ENCODE results near the gene YPEL1. TPM values are rescaled to one million over a fixed set of nuclear protein-coding genes. Genes with fewer than 3 reads are reported as not detected.
A peak's percentile ranks its signal among the peaks of the same experiment; 100 is the strongest.
"Not testable (repeated sequence)": the region's sequence is repeated elsewhere in the genome, so short reads cannot be mapped to it uniquely, and the experiment has no call there.

YPEL1 gene
- total and polyA plus RNA-seq, 9 donors = 12.1 to 20.7 (median 18.3) TPM

GRCh38 chr22:21754523-21754922 lies 18.9 kb upstream of the YPEL1 start:
- H3K27ac ChIP-seq (ENCODE audit: low read length) = peak overlapping the region; percentile 74
- H3K4me3 ChIP-seq (ENCODE audit: low read length) = no peak overlapping the region
- peaks cover 36% of the 10 kb centered on the region for H3K4me1 ChIP-seq (ENCODE audit: control insufficient read depth, insufficient read depth, low read length)
- WGBS (ENCODE audit: insufficient coverage) = 13% methylated on average over 3 of the region's 7 CpGs
- no peaks in the 10 kb centered on the region for H3K27me3 ChIP-seq (ENCODE audit: control insufficient read depth, insufficient read depth, low read length)
- peaks cover 25% of the 10 kb centered on the region for H3K36me3 ChIP-seq (ENCODE audit: control insufficient read depth, insufficient read depth, low read length)
- H3K9me3 ChIP-seq (replicated peaks; ENCODE audit: control insufficient read depth, low read depth, low read length) = no peaks in the 10 kb centered on the region
- DNase-seq = peak; percentile 54

- Histone ChIP-seq H3K27me3 (ENCODE audit: control insufficient read depth, insufficient read depth, low read length) (no peaks in the 10 kb centered on the region), H3K27ac (ENCODE audit: low read length) (peak overlapping the region; percentile 6), H3K9me3 (replicated peaks; ENCODE audit: control insufficient read depth, low read depth, low read length) (no peaks in the 10 kb centered on the region), H3K36me3 (ENCODE audit: control insufficient read depth, insufficient read depth, low read length) (peaks cover 16% of the 10 kb centered on the region), H3K4me3 (ENCODE audit: low read length) (no peak overlapping the region), H3K4me1 (ENCODE audit: control insufficient read depth, insufficient read depth, low read length) (peaks cover 38% of the 10 kb centered on the region)
- DNase-seq = no peak
- 55% methylated on average over 12 of the region's 14 CpGs for WGBS (ENCODE audit: insufficient coverage)
These were observed 17.9 kb upstream of the YPEL1 start for GRCh38 chr22:21753374-21754111.

GRCh38 chr22:21752276-21752675 lies 16.7 kb upstream of the YPEL1 start:
- Histone ChIP-seq H3K9me3 (replicated peaks; ENCODE audit: control insufficient read depth, low read depth, low read length) (no peaks in the 10 kb centered on the region), H3K27me3 (ENCODE audit: control insufficient read depth, insufficient read depth, low read length) (no peaks in the 10 kb centered on the region), H3K27ac (ENCODE audit: low read length) (no peak overlapping the region), H3K36me3 (ENCODE audit: control insufficient read depth, insufficient read depth, low read length) (peaks cover 8% of the 10 kb centered on the region), H3K4me1 (ENCODE audit: control insufficient read depth, insufficient read depth, low read length) (peaks cover 36% of the 10 kb centered on the region), H3K4me3 (ENCODE audit: low read length) (no peak overlapping the region)
- WGBS (ENCODE audit: insufficient coverage) = no CpG with 5 or more reads among the region's 4 CpGs
- no peak for DNase-seq

GRCh38 chr22:21745948-21746347 lies 10.4 kb upstream of the YPEL1 start:
- no peaks in the 10 kb centered on the region for H3K27me3 ChIP-seq (ENCODE audit: control insufficient read depth, insufficient read depth, low read length)
- no peak overlapping the region for H3K27ac ChIP-seq (ENCODE audit: low read length)
- 28% methylated on average over 4 of the region's 8 CpGs for WGBS (ENCODE audit: insufficient coverage)

GRCh38 chr22:21744917-21745316 lies 9.3 kb upstream of the YPEL1 start:
- H3K27ac ChIP-seq (ENCODE audit: low read length); DNase-seq; H3K4me3 ChIP-seq (ENCODE audit: low read length); H3K9me3 ChIP-seq (replicated peaks; ENCODE audit: control insufficient read depth, low read depth, low read length); H3K27me3 ChIP-seq (ENCODE audit: control insufficient read depth, insufficient read depth, low read length); H3K36me3 ChIP-seq (ENCODE audit: control insufficient read depth, insufficient read depth, low read length); H3K4me1 ChIP-seq (ENCODE audit: control insufficient read depth, insufficient read depth, low read length): not testable (repeated sequence)
- WGBS (ENCODE audit: insufficient coverage) = 96% methylated on average over 5 of the region's 6 CpGs

More at GRCh38 chr22:21745948-21746347, 10.4 kb upstream of the YPEL1 start:
- H3K9me3 ChIP-seq (replicated peaks; ENCODE audit: control insufficient read depth, low read depth, low read length) = no peaks in the 10 kb centered on the region
- no peak for DNase-seq
- H3K4me1 ChIP-seq (ENCODE audit: control insufficient read depth, insufficient read depth, low read length) = peaks cover 7% of the 10 kb centered on the region
- no peak overlapping the region for H3K4me3 ChIP-seq (ENCODE audit: low read length)
- no peaks in the 10 kb centered on the region for H3K36me3 ChIP-seq (ENCODE audit: control insufficient read depth, insufficient read depth, low read length)

GRCh38 chr22:21741790-21742189 lies 6.2 kb upstream of the YPEL1 start:
- Histone ChIP-seq H3K36me3 (ENCODE audit: control insufficient read depth, insufficient read depth, low read length) (no peaks in the 10 kb centered on the region), H3K27ac (ENCODE audit: low read length) (no peak overlapping the region), H3K27me3 (ENCODE audit: control insufficient read depth, insufficient read depth, low read length) (peaks cover under 1% of the 10 kb centered on the region), H3K9me3 (replicated peaks; ENCODE audit: control insufficient read depth, low read depth, low read length) (no peaks in the 10 kb centered on the region), H3K4me3 (ENCODE audit: low read length) (no peak overlapping the region), H3K4me1 (ENCODE audit: control insufficient read depth, insufficient read depth, low read length) (peaks cover 2% of the 10 kb centered on the region)
- 72% methylated on average over 6 of the region's 6 CpGs for WGBS (ENCODE audit: insufficient coverage)
- DNase-seq = no peak

GRCh38 chr22:21741059-21741458 lies 5.5 kb upstream of the YPEL1 start:
- WGBS (ENCODE audit: insufficient coverage) = 78% methylated on average over 10 of the region's 10 CpGs
- Histone ChIP-seq H3K36me3 (ENCODE audit: control insufficient read depth, insufficient read depth, low read length) (no peaks in the 10 kb centered on the region), H3K27ac (ENCODE audit: low read length) (no peak overlapping the region), H3K4me3 (ENCODE audit: low read length) (no peak overlapping the region), H3K9me3 (replicated peaks; ENCODE audit: control insufficient read depth, low read depth, low read length) (no peaks in the 10 kb centered on the region), H3K4me1 (ENCODE audit: control insufficient read depth, insufficient read depth, low read length) (peaks cover 5% of the 10 kb centered on the region), H3K27me3 (ENCODE audit: control insufficient read depth, insufficient read depth, low read length) (peaks cover 2% of the 10 kb centered on the region)
- no peak for DNase-seq

GRCh38 chr22:21739828-21740377 lies 4.3 kb upstream of the YPEL1 start:
- 85% methylated on average over 3 of the region's 5 CpGs for whole genome bisulfite sequencing (ENCODE audit: insufficient coverage)
- peaks cover 4% of the 10 kb centered on the region for H3K4me1 ChIP-seq (ENCODE audit: control insufficient read depth, insufficient read depth, low read length)
- no peaks in the 10 kb centered on the region for H3K9me3 ChIP-seq (replicated peaks; ENCODE audit: control insufficient read depth, low read depth, low read length)
- H3K4me3 ChIP-seq (ENCODE audit: low read length) = no peak overlapping the region
- no peak for DNase-seq
- H3K27me3 ChIP-seq (ENCODE audit: control insufficient read depth, insufficient read depth, low read length) = peaks cover 2% of the 10 kb centered on the region
- no peak overlapping the region for H3K27ac ChIP-seq (ENCODE audit: low read length)
- H3K36me3 ChIP-seq (ENCODE audit: control insufficient read depth, insufficient read depth, low read length) = no peaks in the 10 kb centered on the region

GRCh38 chr22:21738966-21739365 lies 3.4 kb upstream of the YPEL1 start:
- H3K4me1 ChIP-seq (ENCODE audit: control insufficient read depth, insufficient read depth, low read length) = peaks cover 12% of the 10 kb centered on the region
- H3K4me3 ChIP-seq (ENCODE audit: low read length) = no peak overlapping the region
- DNase-seq = no peak
- H3K36me3 ChIP-seq (ENCODE audit: control insufficient read depth, insufficient read depth, low read length) = no peaks in the 10 kb centered on the region
- H3K9me3 ChIP-seq (replicated peaks; ENCODE audit: control insufficient read depth, low read depth, low read length) = no peaks in the 10 kb centered on the region
- WGBS (ENCODE audit: insufficient coverage) = 48% methylated on average over 7 of the region's 7 CpGs
- peaks cover 2% of the 10 kb centered on the region for H3K27me3 ChIP-seq (ENCODE audit: control insufficient read depth, insufficient read depth, low read length)
- H3K27ac ChIP-seq (ENCODE audit: low read length) = no peak overlapping the region

- Histone ChIP-seq H3K27ac (ENCODE audit: low read length) (no peak overlapping the region), H3K36me3 (ENCODE audit: control insufficient read depth, insufficient read depth, low read length) (no peaks in the 10 kb centered on the region), H3K4me1 (ENCODE audit: control insufficient read depth, insufficient read depth, low read length) (peaks cover 12% of the 10 kb centered on the region), H3K9me3 (replicated peaks; ENCODE audit: control insufficient read depth, low read depth, low read length) (no peaks in the 10 kb centered on the region), H3K27me3 (ENCODE audit: control insufficient read depth, insufficient read depth, low read length) (peaks cover 2% of the 10 kb centered on the region), H3K4me3 (ENCODE audit: low read length) (no peak overlapping the region)
- no peak for DNase-seq
- WGBS (ENCODE audit: insufficient coverage) = 86% methylated on average over 1 of the region's 8 CpGs
These were observed 2.5 kb upstream of the YPEL1 start for GRCh38 chr22:21738081-21738480.
